ENCODE measurements around the gene RBAK. TPM values are rescaled to one million over a fixed set of nuclear protein-coding genes. Genes with fewer than 3 reads are reported as not detected.
"Not testable (repeated sequence)": the region's sequence is repeated elsewhere in the genome, so short reads cannot be mapped to it uniquely, and the experiment has no call there.

The RBAK gene
- total and polyA plus RNA-seq, 2 experiments from 2014 or later, result 4.6 to 8.4 TPM

- Histone ChIP-seq H3K27me3 (replicated peaks; ENCODE audit: insufficient read depth) (no peaks in the 10 kb centered on the region), H3K36me3 (ENCODE audit: low read depth) (peaks cover 94% of the 10 kb centered on the region), H3K27ac (no peak overlapping the region), H3K4me1 (ENCODE audit: insufficient read depth) (no peaks in the 10 kb centered on the region), H3K79me2 (ENCODE audit: insufficient read depth) (peaks cover 5% of the 10 kb centered on the region; the same call in 1 of the 2 replicates), H3K9ac (no peak overlapping the region), H3K4me2 (ENCODE audit: unreplicated experiment) (no peak overlapping the region), H2AFZ (no peak overlapping the region), H3K4me3 (0 out of 2 replicates have a peak overlapping the region, but pooled peaks have one; percentile 11), H3K9me3 (ENCODE audit: low read depth) (peaks cover 41% of the 10 kb centered on the region), H4K20me1 (ENCODE audit: insufficient read depth) (no peaks in the 10 kb centered on the region), H3K9me2 (ENCODE audit: insufficient read depth) (no peaks in the 10 kb centered on the region), H3F3A (ENCODE audit: insufficient read depth) (peaks cover 50% of the 10 kb centered on the region)
- TF ChIP-seq EZH2 (IDR thresholded peaks at IDR 0.05; ENCODE audit: insufficient read depth, poor library complexity, severe bottlenecking) (no peak), EZH2phosphoT487 (IDR thresholded peaks at IDR 0.05; ENCODE audit: insufficient read depth, low read depth) (no peak)
- DNase-seq, result peak; percentile 35
- WGBS, 2 experiments (ENCODE audit: low coverage in 1 of 2, low lambda C conversion rate in 2 of 2, missing lambda C conversion rate in 2 of 2), result 96 to 98% methylated on average over 12 of the region's 12 CpGs
- in situ Hi-C loops (cut with MboI), result no loop called here
Measured at GRCh38 chr7:5064391-5065106, 18.9 kb downstream of the RBAK start.

- Histone ChIP-seq H3K9me2 (ENCODE audit: insufficient read depth) (no peaks in the 10 kb centered on the region), H3K4me2 (ENCODE audit: unreplicated experiment) (no peak overlapping the region), H3K4me3 (peak overlapping the region; percentile 11; the same call in 1 of the 2 replicates), H2AFZ (no peak overlapping the region), H3K36me3 (ENCODE audit: low read depth) (peaks cover 89% of the 10 kb centered on the region), H3K9ac (no peak overlapping the region), H3F3A (ENCODE audit: insufficient read depth) (peaks cover 54% of the 10 kb centered on the region), H4K20me1 (ENCODE audit: insufficient read depth) (no peaks in the 10 kb centered on the region), H3K9me3 (ENCODE audit: low read depth) (peaks cover 41% of the 10 kb centered on the region), H3K79me2 (ENCODE audit: insufficient read depth) (peaks cover 5% of the 10 kb centered on the region; the same call in 1 of the 2 replicates), H3K27ac (no peak overlapping the region), H3K4me1 (ENCODE audit: insufficient read depth) (no peaks in the 10 kb centered on the region), H3K27me3 (replicated peaks; ENCODE audit: insufficient read depth) (no peaks in the 10 kb centered on the region)
- 99% methylated on average over 5 of the region's 5 CpGs for WGBS, 2 experiments (ENCODE audit: low coverage in 1 of 2, low lambda C conversion rate in 2 of 2, missing lambda C conversion rate in 2 of 2)
- in situ Hi-C loops (cut with MboI), result no loop called here
- TF ChIP-seq EZH2phosphoT487 (IDR thresholded peaks at IDR 0.05; ENCODE audit: insufficient read depth, low read depth), result no peak
- TF ChIP-seq EZH2 (IDR thresholded peaks at IDR 0.05; ENCODE audit: insufficient read depth, poor library complexity, severe bottlenecking), result no peak
- no peak for DNase-seq
Measured at GRCh38 chr7:5065107-5065407, 19.4 kb downstream of the RBAK start.

- Histone ChIP-seq H3K9me3 (ENCODE audit: low read depth) (peaks cover 37% of the 10 kb centered on the region), H3K27me3 (replicated peaks; ENCODE audit: insufficient read depth) (no peaks in the 10 kb centered on the region; the same call in 1 of the 2 replicates), H3K36me3 (ENCODE audit: low read depth) (peaks cover 55% of the 10 kb centered on the region), H3K4me3 (no peak overlapping the region), H2AFZ (no peak overlapping the region), H3K27ac (no peak overlapping the region), H3K9me2 (ENCODE audit: insufficient read depth) (no peaks in the 10 kb centered on the region), H3K4me2 (ENCODE audit: unreplicated experiment) (no peak overlapping the region), H3K4me1 (ENCODE audit: insufficient read depth) (no peaks in the 10 kb centered on the region), H4K20me1 (ENCODE audit: insufficient read depth) (no peaks in the 10 kb centered on the region), H3K9ac (no peak overlapping the region), H3K79me2 (ENCODE audit: insufficient read depth) (no peaks in the 10 kb centered on the region; the same call in 1 of the 2 replicates), H3F3A (ENCODE audit: insufficient read depth) (peaks cover 62% of the 10 kb centered on the region)
- in situ Hi-C loops (cut with MboI), result no loop called here
- DNase-seq, result no peak
- no peak for TF ChIP-seq EZH2phosphoT487 (IDR thresholded peaks at IDR 0.05; ENCODE audit: insufficient read depth, low read depth)
- no peak for TF ChIP-seq EZH2 (IDR thresholded peaks at IDR 0.05; ENCODE audit: insufficient read depth, poor library complexity, severe bottlenecking)
- WGBS, 2 experiments (ENCODE audit: low coverage in 1 of 2, low lambda C conversion rate in 2 of 2, missing lambda C conversion rate in 2 of 2), result 96% methylated on average over 4 of the region's 4 CpGs
Measured at GRCh38 chr7:5068521-5068920, 22.9 kb downstream of the RBAK start.

DNA sequence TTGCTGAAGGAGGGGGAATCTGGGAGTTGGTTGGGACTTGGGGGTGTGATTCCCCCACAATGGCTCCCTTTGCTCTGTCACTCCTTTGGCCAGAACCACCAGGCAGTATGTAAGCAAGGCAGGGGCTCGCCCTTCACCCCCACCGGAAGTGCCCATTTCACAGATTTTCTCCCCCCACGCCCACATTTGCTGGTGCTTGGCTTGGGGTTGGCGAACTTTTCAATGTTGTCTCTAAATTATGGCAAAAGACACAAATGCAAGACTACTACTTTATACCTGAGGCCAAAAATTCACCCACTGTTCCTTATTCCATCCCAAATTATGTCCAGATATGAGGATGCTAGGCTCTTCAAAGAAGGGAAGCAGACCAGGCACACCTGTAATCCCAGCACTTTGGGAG lies 24.5 kb downstream of the RBAK start:
- in situ Hi-C loops (cut with MboI), result no loop called here
- Histone ChIP-seq H3F3A (ENCODE audit: insufficient read depth) (peaks cover 46% of the 10 kb centered on the region), H3K9ac (no peak overlapping the region), H3K9me3 (ENCODE audit: low read depth) (peaks cover 21% of the 10 kb centered on the region), H3K79me2 (ENCODE audit: insufficient read depth) (no peaks in the 10 kb centered on the region; the same call in 1 of the 2 replicates), H3K36me3 (ENCODE audit: low read depth) (peaks cover 39% of the 10 kb centered on the region), H3K27me3 (replicated peaks; ENCODE audit: insufficient read depth) (no peaks in the 10 kb centered on the region; the same call in 1 of the 2 replicates), H2AFZ (no peak overlapping the region), H3K4me1 (ENCODE audit: insufficient read depth) (no peaks in the 10 kb centered on the region), H3K9me2 (ENCODE audit: insufficient read depth) (no peaks in the 10 kb centered on the region), H3K4me2 (ENCODE audit: unreplicated experiment) (no peak overlapping the region), H3K4me3 (no peak overlapping the region), H4K20me1 (ENCODE audit: insufficient read depth) (no peaks in the 10 kb centered on the region), H3K27ac (no peak overlapping the region)
- TF ChIP-seq EZH2phosphoT487 (IDR thresholded peaks at IDR 0.05; ENCODE audit: insufficient read depth, low read depth) (no peak), EZH2 (IDR thresholded peaks at IDR 0.05; ENCODE audit: insufficient read depth, poor library complexity, severe bottlenecking) (no peak)
- no peak for DNase-seq
- 88 to 98% methylated on average over 4 of the region's 4 CpGs for WGBS, 2 experiments (ENCODE audit: low coverage in 1 of 2, low lambda C conversion rate in 2 of 2, missing lambda C conversion rate in 2 of 2)

- H3K4me2 ChIP-seq (ENCODE audit: unreplicated experiment); H3K9me3 ChIP-seq (ENCODE audit: low read depth); H3K9ac ChIP-seq; H3K4me1 ChIP-seq (ENCODE audit: insufficient read depth); H4K20me1 ChIP-seq (ENCODE audit: insufficient read depth); in situ Hi-C loops (cut with MboI); H2AFZ ChIP-seq; H3K27me3 ChIP-seq (replicated peaks; ENCODE audit: insufficient read depth); H3K27ac ChIP-seq; H3K36me3 ChIP-seq (ENCODE audit: low read depth); H3K9me2 ChIP-seq (ENCODE audit: insufficient read depth); H3K4me3 ChIP-seq; DNase-seq; H3K79me2 ChIP-seq (ENCODE audit: insufficient read depth): not testable (repeated sequence)
- WGBS, 2 experiments (ENCODE audit: low coverage in 1 of 2, low lambda C conversion rate in 2 of 2, missing lambda C conversion rate in 2 of 2), result 71 to 75% methylated on average over 11 of the region's 11 CpGs
- H3F3A ChIP-seq (ENCODE audit: insufficient read depth), result peaks cover 15% of the 10 kb centered on the region; the same call in 1 of the 2 replicates
Measured at GRCh38 chr7:5075187-5075586, 29.5 kb downstream of the RBAK start.

All from GM23248 (cell line).